T-cell (primary cell): Measurements from ENCODE around the gene SYNDIG1L. TPM values are rescaled to one million over a fixed set of nuclear protein-coding genes. Genes with fewer than 3 reads are reported as not detected.

Experiments used
- ATAC-seq, 4 experiments: fragments of 200-7000 bp in 3 of 4; fragments of 150-1000 bp in 1 of 4; cut with Tn5 transposase; replicated peaks in 1 of 4; 1 replicate in 3 of 4; 2 replicates in 1 of 4; pipeline ENCODE4 v1.10.0; 2021; ENCODE audit warnings: moderate library complexity in 3 of 4, mild to moderate bottlenecking in 2 of 4, moderate number of reproducible peaks in 1 of 4
- CTCF ChIA-PET, 2 donors: fragments of 300-600 bp; sonication (Branson Sonifier 250); formaldehyde crosslinking; loops; one replicate each; lab custom pipeline; 2022; ENCODE audit warnings: antibody characterized with exemption in 2 of 2; lab: Charles Lee
- POLR2A ChIA-PET, 2 donors: fragments of 300-600 bp; sonication (Branson Sonifier 250); formaldehyde crosslinking; loops; one replicate each; lab custom pipeline; 2022; ENCODE audit warnings: antibody characterized with exemption in 2 of 2; lab: Charles Lee
- DNase-seq, 35 experiments: peaks; one replicate each; pipeline versions ENCODE4 v3.0.0 to v3.0.0-alpha.2; 2013 to 2023
- H3K27ac ChIP-seq: one replicate; pipeline ENCODE4 v1.5.1; 2013; ENCODE audit warnings: low read length
- H3K27me3 ChIP-seq, 2 experiments: replicated peaks in 1 of 2; 1 replicate in 1 of 2; 2 replicates in 1 of 2; pipeline versions ENCODE4 v1.6.1 to v1.7.0; 2013; ENCODE audit warnings: low read length in 1 of 2, mixed read lengths in 1 of 2; ENCODE audit not compliant: control insufficient read depth in 2 of 2, insufficient read depth in 2 of 2; ENCODE audit errors: extremely low read depth in 1 of 2
- H3K36me3 ChIP-seq, 2 donors: 1 replicate in 1 of 2; 2 replicates in 1 of 2; pipeline versions ENCODE4 v1.6.1 to v1.7.0; 2013; ENCODE audit warnings: low read length in 1 of 2; ENCODE audit not compliant: control insufficient read depth in 2 of 2, insufficient read depth in 1 of 2; ENCODE audit errors: extremely low read depth in 1 of 2
- H3K4me1 ChIP-seq, 2 experiments: 1 replicate in 1 of 2; 2 replicates in 1 of 2; pipeline versions ENCODE4 v1.6.1 to v1.7.0; 2013; ENCODE audit warnings: low read length in 2 of 2, mixed read lengths in 1 of 2; ENCODE audit not compliant: insufficient read depth in 2 of 2, control insufficient read depth in 1 of 2; ENCODE audit errors: extremely low read depth in 1 of 2
- H3K4me3 ChIP-seq, 2 donors: 1 replicate in 1 of 2; 2 replicates in 1 of 2; pipeline versions ENCODE4 v1.5.1 to v1.7.0; 2013; ENCODE audit warnings: mild to moderate bottlenecking in 2 of 2, low read length in 1 of 2, moderate library complexity in 1 of 2; ENCODE audit not compliant: control insufficient read depth in 1 of 2; ENCODE audit errors: extremely low read depth in 1 of 2
- H3K9me3 ChIP-seq: 2 replicates; pipeline ENCODE4 v1.7.0; 2013
- H3K27ac Mint-ChIP-seq, 2 donors: one replicate each; pipeline ENCODE4 v1.8.0; 2020 to 2021; ENCODE audit warnings: mild to moderate bottlenecking in 2 of 2, mixed read lengths in 2 of 2
- H3K27me3 Mint-ChIP-seq, 2 donors: one replicate each; pipeline ENCODE4 v1.8.0; 2021 to 2022; ENCODE audit warnings: mixed read lengths in 2 of 2
- H3K36me3 Mint-ChIP-seq: one replicate; pipeline ENCODE4 v1.8.0; 2021; ENCODE audit warnings: mixed read lengths
- H3K4me1 Mint-ChIP-seq, 3 donors: one replicate each; pipeline ENCODE4 v1.8.0; 2020 to 2022; ENCODE audit warnings: mixed read lengths in 3 of 3, mild to moderate bottlenecking in 1 of 3
- H3K4me3 Mint-ChIP-seq, 3 donors: one replicate each; pipeline ENCODE4 v1.8.0; 2020 to 2022; ENCODE audit warnings: mild to moderate bottlenecking in 3 of 3, mixed read lengths in 3 of 3, moderate library complexity in 3 of 3
- H3K9me3 Mint-ChIP-seq, 3 donors: one replicate each; pipeline ENCODE4 v1.8.0; 2020 to 2022; ENCODE audit warnings: mixed read lengths in 3 of 3
- WGBS: methylation state at CpG from one replicate; pipeline ENCODE4 v1.1.5; 2013; ENCODE audit warnings: missing lambda C conversion rate; ENCODE audit not compliant: insufficient coverage; 5-methylcytosine and 5-hydroxymethylcytosine counted together
- total RNA-seq, 35 experiments: library from RNA in 6 of 35; stranded (reverse) in 6 of 35; fragments of 120-200 nt in 1 of 35; gene quantifications; one replicate each; pipeline versions ENCODE4 v1.2.1 to v1.2.4 and lab custom pipeline; 2013 to 2026

SYNDIG1L gene
- total RNA-seq, 5 donors from 2014 or later (not counting 1 experiment from before 2014, with no cell fraction given) = 0.73 TPM; not detected in 4

DNA sequence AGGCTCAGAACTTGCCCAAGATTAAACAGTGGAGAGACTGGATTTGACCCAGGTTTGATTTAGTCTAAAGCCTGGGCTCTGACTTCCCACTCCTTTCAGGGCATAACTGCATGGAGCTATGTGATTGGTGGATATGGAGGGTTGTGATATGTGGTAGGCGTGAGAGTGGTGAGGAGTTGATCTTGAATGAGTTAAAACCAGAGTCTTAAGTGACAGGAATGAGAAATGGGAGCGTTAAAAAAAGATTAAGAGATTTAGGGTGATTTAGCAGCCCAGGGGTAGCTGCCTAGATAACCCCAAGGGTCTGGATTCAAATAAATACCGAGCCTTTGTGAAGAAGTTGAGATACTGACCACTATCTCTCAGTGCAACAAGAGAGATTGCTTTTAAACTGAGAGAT is 8.4 kb downstream of the SYNDIG1L start:
- H3K4me3 Mint-ChIP-seq = no peak overlapping the region
- DNase-seq = no peak
- 33% methylated on average over 1 of the region's 3 CpGs for WGBS
- no peaks in the 10 kb centered on the region for H3K36me3 Mint-ChIP-seq
- H3K4me3 ChIP-seq = no peak overlapping the region
- peaks cover 3 to 6% (median 6%) of the 10 kb centered on the region in 3 donors for H3K9me3 Mint-ChIP-seq
- H3K4me1 Mint-ChIP-seq = no peaks in the 10 kb centered on the region
- H3K9me3 ChIP-seq = no peaks in the 10 kb centered on the region
- H3K4me1 ChIP-seq = no peaks in the 10 kb centered on the region
- POLR2A ChIA-PET = no interaction called here
- CTCF ChIA-PET = no interaction called here
- H3K27ac Mint-ChIP-seq = no peak overlapping the region
- H3K36me3 ChIP-seq = no peaks in the 10 kb centered on the region
- ATAC-seq = no peak
- peaks cover 27 to 30% of the 10 kb centered on the region in 2 donors for H3K27me3 Mint-ChIP-seq
- no peak overlapping the region for H3K27ac ChIP-seq
- peaks cover 6 to 38% of the 10 kb centered on the region in 2 experiments for H3K27me3 ChIP-seq

DNA sequence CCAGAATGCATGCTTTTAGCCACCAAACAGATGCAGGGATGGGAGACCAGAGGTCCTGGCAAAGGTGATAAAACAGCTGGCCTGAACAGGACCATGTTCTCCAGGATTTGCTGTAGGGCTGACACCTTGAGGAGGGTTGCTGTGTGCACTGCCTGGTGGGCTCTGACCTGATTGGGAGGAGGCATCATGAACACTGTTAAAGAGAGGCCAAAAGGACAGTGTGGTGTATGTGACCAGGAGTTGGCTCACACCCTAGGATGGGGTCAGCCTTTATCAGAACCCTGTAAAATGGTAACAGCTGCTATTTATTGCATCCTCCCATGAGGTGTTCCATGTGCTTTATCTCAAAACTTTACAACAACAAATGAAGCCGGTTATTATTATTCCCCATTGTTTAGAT is 8.8 kb downstream of the SYNDIG1L start:
- ChIA-PET POLR2A (no interaction called here), CTCF (no interaction called here)
- no peak overlapping the region for H3K4me3 ChIP-seq
- DNase-seq = no peak
- H3K36me3 Mint-ChIP-seq = no peaks in the 10 kb centered on the region
- H3K27ac Mint-ChIP-seq = no peak overlapping the region
- peaks cover 26 to 30% of the 10 kb centered on the region in 2 donors for H3K27me3 Mint-ChIP-seq
- H3K4me3 Mint-ChIP-seq = no peak overlapping the region
- H3K9me3 Mint-ChIP-seq = peaks cover 3 to 6% (median 6%) of the 10 kb centered on the region in 3 donors
- ATAC-seq = no peak
- peaks cover 6 to 38% of the 10 kb centered on the region in 2 experiments for H3K27me3 ChIP-seq
- H3K27ac ChIP-seq = no peak overlapping the region
- WGBS = no CpG with 5 or more reads among the region's 1 CpG
- H3K4me1 ChIP-seq = no peaks in the 10 kb centered on the region
- H3K4me1 Mint-ChIP-seq = no peaks in the 10 kb centered on the region
- no peaks in the 10 kb centered on the region for H3K9me3 ChIP-seq
- H3K36me3 ChIP-seq = no peaks in the 10 kb centered on the region

DNA sequence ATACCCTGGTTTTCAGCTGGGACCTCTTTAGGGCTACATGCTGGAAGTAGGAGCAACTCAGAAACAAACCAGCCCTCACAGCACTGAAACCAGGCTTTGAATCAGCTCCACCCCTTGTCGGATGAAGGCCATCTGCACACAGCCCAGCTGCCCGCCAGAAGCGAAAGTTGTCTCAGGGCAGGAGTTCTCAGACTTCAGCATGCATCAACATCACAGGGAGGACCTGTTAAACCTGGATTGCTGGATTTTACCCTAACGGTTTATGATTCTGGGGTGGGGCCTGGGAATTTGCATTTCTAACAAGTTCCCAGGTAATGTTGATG is 10.9 kb downstream of the SYNDIG1L start:
- Mint-ChIP-seq H3K27ac (no peak overlapping the region), H3K4me3 (no peak overlapping the region)

DNA sequence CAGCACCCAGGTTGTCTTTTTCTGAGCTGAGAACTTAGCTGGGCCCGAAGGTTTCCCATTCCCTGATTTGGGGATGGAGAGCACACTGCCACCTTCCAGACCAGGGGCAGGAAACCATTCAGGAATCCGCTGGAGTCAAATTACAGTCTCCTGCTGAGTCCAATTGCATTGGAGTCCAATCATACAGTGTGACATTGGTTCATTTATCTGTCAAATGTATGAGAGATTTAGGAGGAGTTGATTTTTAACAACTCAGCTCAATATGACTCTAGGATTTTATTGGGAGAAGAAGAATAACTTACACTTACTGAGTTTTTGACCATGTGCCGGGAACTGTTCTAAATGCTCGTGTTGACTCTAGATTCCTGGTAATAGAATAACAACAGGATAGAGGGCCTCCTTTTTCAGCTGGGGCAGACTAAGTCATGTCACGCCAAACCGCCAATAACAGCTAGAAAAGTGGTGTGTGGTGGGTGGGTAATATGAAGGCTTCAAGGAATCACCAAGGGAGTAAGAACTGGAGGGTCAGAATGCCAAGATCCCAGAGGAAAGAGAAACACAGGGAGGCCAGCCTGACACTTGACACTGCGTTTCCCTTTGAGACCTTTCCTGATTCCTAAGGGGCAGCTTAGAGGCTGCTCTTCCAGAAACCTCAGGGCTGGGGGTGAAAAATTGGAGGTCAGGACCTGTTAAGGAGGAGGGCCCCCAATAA is 11.5 kb downstream of the SYNDIG1L start:
- Histone ChIP-seq H3K4me1 (no peaks in the 10 kb centered on the region), H3K4me3 (no peak overlapping the region), H3K36me3 (no peaks in the 10 kb centered on the region), H3K9me3 (no peaks in the 10 kb centered on the region), H3K27ac (no peak overlapping the region), H3K27me3 (peaks cover 6 to 41% of the 10 kb centered on the region in 2 experiments)
- WGBS = 78% methylated on average over 3 of the region's 7 CpGs
- H3K27me3 Mint-ChIP-seq = peaks cover 18 to 27% of the 10 kb centered on the region in 2 donors
- DNase-seq = no peak
- POLR2A ChIA-PET = interaction anchor here in 1 of 2 donors (0.6 kb wide), 1 partner anchor 495 kb away, joined by 10 read pairs; no protein-coding TSS in a partner anchor
- no peak overlapping the region for H3K4me3 Mint-ChIP-seq
- no peaks in the 10 kb centered on the region for H3K4me1 Mint-ChIP-seq
- no peak for ATAC-seq
- H3K9me3 Mint-ChIP-seq = no peaks in the 10 kb centered on the region
- no peaks in the 10 kb centered on the region for H3K36me3 Mint-ChIP-seq
- H3K27ac Mint-ChIP-seq = no peak overlapping the region
- CTCF ChIA-PET = interaction anchor here in 1 of 2 donors (0.6 kb wide), 1 partner anchor 491 kb away, joined by 12 read pairs; no protein-coding TSS in a partner anchor

More for the DNA sequence above, 10.9 kb downstream of the SYNDIG1L start:
- H3K36me3 Mint-ChIP-seq = no peaks in the 10 kb centered on the region
- ChIA-PET CTCF (no interaction called here), POLR2A (interaction anchor here in 1 of 2 donors (0.6 kb wide), 1 partner anchor 495 kb away, joined by 10 read pairs; no protein-coding TSS in a partner anchor)
- H3K4me1 ChIP-seq = no peaks in the 10 kb centered on the region
- H3K9me3 Mint-ChIP-seq = no peaks in the 10 kb centered on the region
- H3K27ac ChIP-seq = no peak overlapping the region
- H3K36me3 ChIP-seq = no peaks in the 10 kb centered on the region
- peaks cover 6 to 43% of the 10 kb centered on the region in 2 experiments for H3K27me3 ChIP-seq
- peaks cover 17 to 25% of the 10 kb centered on the region in 2 donors for H3K27me3 Mint-ChIP-seq
- H3K4me1 Mint-ChIP-seq = no peaks in the 10 kb centered on the region
- H3K9me3 ChIP-seq = no peaks in the 10 kb centered on the region
- WGBS = 100% methylated on average over 2 of the region's 4 CpGs
- no peak for ATAC-seq
- H3K4me3 ChIP-seq = no peak overlapping the region
- DNase-seq = no peak

DNA sequence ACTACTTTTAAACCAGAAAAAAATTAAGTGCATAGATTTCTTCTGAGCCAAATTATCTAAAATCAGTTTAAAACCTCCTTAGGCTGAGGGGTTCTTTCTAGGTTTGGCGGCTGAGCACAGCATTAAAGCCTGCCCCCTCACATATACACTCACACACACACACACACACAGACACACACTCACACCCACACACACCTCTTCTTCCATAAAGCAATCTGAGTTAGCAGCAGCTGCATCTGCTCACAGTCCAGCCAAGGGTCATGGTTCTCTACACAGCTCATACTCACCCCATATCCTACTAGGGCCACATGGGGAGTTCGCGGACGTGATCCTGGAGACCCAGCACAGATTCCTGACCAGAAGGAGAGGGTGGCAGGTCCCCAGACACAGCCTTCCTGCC is 12.4 kb downstream of the SYNDIG1L start:
- DNase-seq = no peak
- no peaks in the 10 kb centered on the region for H3K4me1 Mint-ChIP-seq
- H3K27me3 Mint-ChIP-seq = peaks cover 18 to 27% of the 10 kb centered on the region in 2 donors
- WGBS = 85% methylated on average over 4 of the region's 4 CpGs
- no peaks in the 10 kb centered on the region for H3K36me3 Mint-ChIP-seq
- no peak overlapping the region for H3K27ac ChIP-seq
- peaks cover 4 to 40% of the 10 kb centered on the region in 2 experiments for H3K27me3 ChIP-seq
- H3K36me3 ChIP-seq = no peaks in the 10 kb centered on the region
- H3K9me3 Mint-ChIP-seq = no peaks in the 10 kb centered on the region
- no peaks in the 10 kb centered on the region for H3K9me3 ChIP-seq
- no peak for ATAC-seq
- no peak overlapping the region for H3K4me3 ChIP-seq
- no peak overlapping the region for H3K4me3 Mint-ChIP-seq
- no peak overlapping the region for H3K27ac Mint-ChIP-seq
- no peaks in the 10 kb centered on the region for H3K4me1 ChIP-seq
- ChIA-PET CTCF (no interaction called here), POLR2A (no interaction called here)

DNA sequence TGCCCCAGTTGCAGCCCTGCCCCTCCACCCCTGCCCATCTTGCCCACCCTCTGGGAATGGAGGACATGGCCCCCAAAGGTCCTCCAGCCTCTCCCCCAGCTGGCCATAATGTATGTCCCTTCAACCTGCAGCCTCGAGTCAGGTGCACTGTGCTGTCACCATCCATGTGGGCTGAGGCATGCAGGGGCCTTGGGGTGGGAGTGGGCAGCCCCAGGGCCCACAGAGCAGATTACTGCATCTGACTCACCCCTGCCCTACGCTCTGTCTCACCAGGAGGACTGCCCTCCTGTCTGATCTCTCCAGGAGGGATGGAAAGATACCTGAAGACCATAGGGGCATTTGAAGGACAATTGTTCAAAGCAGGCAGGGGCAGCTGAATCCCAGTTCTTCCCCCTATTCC is 13.3 kb downstream of the SYNDIG1L start:
- ChIA-PET CTCF (no interaction called here), POLR2A (no interaction called here)
- H3K27ac ChIP-seq = no peak overlapping the region
- Mint-ChIP-seq H3K27ac (no peak overlapping the region), H3K4me1 (no peaks in the 10 kb centered on the region), H3K9me3 (no peaks in the 10 kb centered on the region), H3K36me3 (no peaks in the 10 kb centered on the region), H3K4me3 (no peak overlapping the region), H3K27me3 (peaks cover 18 to 27% of the 10 kb centered on the region in 2 donors)
- H3K9me3 ChIP-seq = no peaks in the 10 kb centered on the region
- DNase-seq (no peak), ATAC-seq (no peak)
- H3K4me3 ChIP-seq = no peak overlapping the region
- H3K4me1 ChIP-seq = no peaks in the 10 kb centered on the region
- no peaks in the 10 kb centered on the region for H3K36me3 ChIP-seq
- H3K27me3 ChIP-seq = peaks cover 2 to 38% of the 10 kb centered on the region in 2 experiments
- WGBS = 17% methylated on average over 1 of the region's 2 CpGs
